Myocyte (in vitro differentiated cells): ENCODE results near the gene RBPJ. TPM values are rescaled to one million over a fixed set of nuclear protein-coding genes. Genes with fewer than 3 reads are reported as not detected.

Source experiments
- DNase-seq: peaks from one replicate; pipeline ENCODE4 v3.0.0-alpha.2; 2012; ENCODE audit warnings: low read depth
- polyA plus RNA-seq: library from polyadenylated mRNA; unstranded; fragments of >200 nt; gene quantifications from one replicate; pipeline ENCODE4 v1.2.1, GENCODE V29; 2012; ENCODE audit warnings: missing spikeins
- total RNA-seq: library from RNA; depleted of rRNA; stranded (reverse); fragments of >200 nt; gene quantifications from 2 replicates; pipeline ENCODE4 v1.2.3, GENCODE V29; 2014

Gene RBPJ
- 95.2 and 97.3 TPM in 2 replicates for total RNA-seq
- 31.5 TPM for polyA plus RNA-seq

- DNase-seq, result peak; percentile 99
Observed at GRCh38 chr4:26320538-26321372, at the start of gene RBPJ. Gene RBPJ, plus strand, starts transcription at chr4:26321014. Its CDS starts 15 bp downstream, at chr4:26321029.

GRCh38 chr4:26271703-26272102 lies 49.1 kb upstream of the RBPJ start:
- no peak for DNase-seq

GRCh38 chr4:26272654-26273615 lies 47.9 kb upstream of the RBPJ start:
- DNase-seq, result no peak

GRCh38 chr4:26273616-26273980 lies 47.2 kb upstream of the RBPJ start:
- DNase-seq, result no peak

DNA sequence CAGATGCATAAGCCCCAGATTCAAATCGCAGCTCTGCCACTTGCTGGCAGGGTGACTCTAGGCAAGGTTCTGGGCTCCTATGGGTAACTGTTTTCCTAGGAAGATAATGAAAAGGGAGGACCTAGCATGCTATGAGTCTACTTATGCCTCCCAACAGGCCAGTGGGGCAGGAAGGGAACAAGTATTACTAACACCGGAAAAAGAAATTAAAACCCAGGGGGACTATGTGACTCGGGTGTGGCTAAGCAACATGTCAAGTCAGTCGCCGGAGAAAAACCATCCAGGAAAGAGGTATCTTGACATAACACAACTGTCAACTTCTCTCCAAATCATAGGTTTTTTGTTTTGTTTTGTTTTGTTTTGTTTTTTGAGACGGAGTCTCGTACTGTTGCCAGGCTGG lies 45.5 kb upstream of the RBPJ start:
- DNase-seq, result no peak

- no peak for DNase-seq
Observed at GRCh38 chr4:26279446-26279845, 41.4 kb upstream of the RBPJ start.

DNA sequence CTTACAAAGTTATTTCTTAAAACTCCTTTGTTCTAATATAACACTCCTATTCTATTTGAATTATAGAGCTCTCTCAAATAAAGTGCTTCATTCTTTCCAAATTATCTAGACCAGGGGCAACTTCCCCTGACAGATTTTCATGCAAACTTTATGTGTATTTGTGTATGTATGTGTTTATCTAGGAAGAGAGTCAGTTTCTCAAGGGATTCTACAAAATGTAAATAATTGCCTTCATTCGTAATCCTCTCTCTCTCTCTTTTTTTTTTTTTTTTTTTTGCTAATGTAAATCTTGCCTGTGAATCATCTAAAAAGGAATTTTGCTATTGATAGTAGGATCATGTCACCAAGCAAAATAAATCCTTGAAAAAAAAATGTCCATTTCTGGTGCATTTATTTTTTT lies 38.9 kb upstream of the RBPJ start:
- no peak for DNase-seq

GRCh38 chr4:26284536-26284935 lies 36.3 kb upstream of the RBPJ start:
- no peak for DNase-seq

GRCh38 chr4:26285272-26285671 lies 35.5 kb upstream of the RBPJ start:
- no peak for DNase-seq

DNA sequence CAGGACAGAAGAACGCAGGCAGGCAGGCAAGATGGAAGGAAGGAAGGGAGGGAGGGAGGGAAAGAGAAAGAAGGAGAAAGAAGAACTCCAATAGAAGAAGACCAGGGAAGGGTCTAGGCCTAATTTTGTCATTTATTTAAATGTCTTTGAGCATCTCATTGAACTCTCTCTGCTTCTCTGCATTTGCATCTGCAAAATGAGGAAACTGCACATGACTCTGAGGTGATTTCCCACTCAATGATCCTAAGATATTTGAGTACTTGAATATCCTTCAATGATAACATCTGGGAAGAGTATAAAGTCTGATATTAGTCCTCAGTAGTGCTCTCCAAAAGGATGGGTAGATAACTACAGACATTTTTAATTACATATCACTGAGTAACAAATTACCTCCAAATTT lies 33.1 kb upstream of the RBPJ start:
- no peak for DNase-seq

DNA sequence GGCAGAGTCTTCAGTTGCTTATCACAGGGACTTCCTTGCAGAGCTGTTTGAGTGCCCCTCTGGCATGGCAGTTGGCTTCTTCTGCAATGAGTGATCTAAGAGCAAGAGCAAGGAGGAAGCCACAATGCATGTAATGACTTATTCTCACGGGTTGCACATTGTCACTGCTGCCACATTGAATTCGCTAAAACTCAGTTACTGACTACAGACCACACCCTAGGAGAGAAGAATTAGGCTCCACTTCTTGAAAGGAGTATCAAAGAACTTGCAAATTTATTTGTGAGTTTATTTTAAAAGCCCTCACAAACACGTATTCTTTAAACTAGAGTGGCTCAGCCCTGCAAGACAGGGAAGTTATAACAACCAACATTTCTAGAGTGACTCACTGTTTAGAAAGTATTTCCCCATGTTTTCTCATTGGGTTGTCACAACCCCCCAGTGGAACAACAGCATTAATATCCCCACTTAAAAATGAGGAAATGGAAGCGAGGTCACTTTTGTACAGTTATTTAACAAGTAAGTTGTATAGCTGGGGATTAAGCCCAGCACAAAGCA lies 32.4 kb upstream of the RBPJ start:
- no peak for DNase-seq

GRCh38 chr4:26289401-26289800 lies 31.4 kb upstream of the RBPJ start:
- DNase-seq, result no peak

GRCh38 chr4:26290321-26290720 lies 30.5 kb upstream of the RBPJ start:
- DNase-seq, result peak; percentile 36

- no peak for DNase-seq
Observed at GRCh38 chr4:26294904-26295303, 25.9 kb upstream of the RBPJ start.

GRCh38 chr4:26296021-26296420 lies 24.8 kb upstream of the RBPJ start:
- no peak for DNase-seq

- DNase-seq, result no peak
Observed at GRCh38 chr4:26296514-26296913, 24.3 kb upstream of the RBPJ start.

DNA sequence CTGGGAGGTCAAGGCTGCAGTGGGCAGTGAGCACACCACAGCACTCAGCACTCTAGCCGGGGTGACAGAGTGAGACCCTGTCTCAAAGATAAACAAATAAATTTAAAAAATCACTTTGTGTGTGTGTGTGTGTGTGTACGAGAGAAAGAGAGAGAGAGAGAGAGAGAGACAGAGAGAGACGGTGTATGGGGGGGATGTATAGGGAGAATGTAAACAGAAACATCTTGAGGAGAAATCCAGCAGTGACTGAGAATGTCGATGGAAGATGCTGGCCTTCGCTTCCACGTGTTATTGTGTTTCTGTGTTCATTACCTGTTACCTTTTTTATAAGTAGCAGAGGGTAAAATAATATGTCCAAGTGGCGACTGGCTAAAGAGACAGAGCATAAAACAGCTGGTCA lies 23.6 kb upstream of the RBPJ start:
- no peak for DNase-seq

- peak; percentile 51 for DNase-seq
Observed at GRCh38 chr4:26298198-26298947, 22.4 kb upstream of the RBPJ start.

- no peak for DNase-seq
Observed at GRCh38 chr4:26299254-26299882, 21.4 kb upstream of the RBPJ start.
